Measurements from ENCODE around the gene RAD18.

Gene RAD18

GRCh38 chr3:8891303-8891702 is 72.0 kb downstream of the RAD18 start:
- H3K9me3 ChIP-seq (ENCODE audit: control insufficient read depth, low read length), result no peaks in the 10 kb centered on the region
- H3K4me1 ChIP-seq, result no peaks in the 10 kb centered on the region
- H3K9ac ChIP-seq, result no peak overlapping the region
- no peaks in the 10 kb centered on the region for H3K36me3 ChIP-seq (ENCODE audit: control insufficient read depth, insufficient read depth, low read length)
- no peak overlapping the region for H2AFZ ChIP-seq
- H3K79me2 ChIP-seq, result no peaks in the 10 kb centered on the region
- no peak for TF ChIP-seq CTCF (IDR thresholded peaks at IDR 0.05)
- H3K4me3 ChIP-seq (ENCODE audit: low read depth, low read length), result no peak overlapping the region
- H3K27me3 ChIP-seq (ENCODE audit: control insufficient read depth, insufficient read depth, low read length), result no peaks in the 10 kb centered on the region
- H3K4me2 ChIP-seq (ENCODE audit: low read length), result no peak overlapping the region
- no peak overlapping the region for H3K27ac ChIP-seq

- Histone ChIP-seq H3K4me3 (ENCODE audit: low read depth, low read length) (no peak overlapping the region), H3K79me2 (no peaks in the 10 kb centered on the region), H3K9me3 (ENCODE audit: control insufficient read depth, low read length) (no peaks in the 10 kb centered on the region), H3K27ac (no peak overlapping the region), H3K27me3 (ENCODE audit: control insufficient read depth, insufficient read depth, low read length) (no peaks in the 10 kb centered on the region), H3K4me2 (ENCODE audit: low read length) (no peak overlapping the region), H3K4me1 (no peaks in the 10 kb centered on the region), H2AFZ (no peak overlapping the region), H3K9ac (no peak overlapping the region), H3K36me3 (ENCODE audit: control insufficient read depth, insufficient read depth, low read length) (no peaks in the 10 kb centered on the region)
- no peak for TF ChIP-seq CTCF (IDR thresholded peaks at IDR 0.05)
These were observed 74.9 kb downstream of the RAD18 start for GRCh38 chr3:8888301-8888915.

- Histone ChIP-seq H3K79me2 (no peaks in the 10 kb centered on the region), H3K9ac (no peak overlapping the region), H3K4me3 (ENCODE audit: low read depth, low read length) (no peak overlapping the region), H2AFZ (no peak overlapping the region), H3K36me3 (ENCODE audit: control insufficient read depth, insufficient read depth, low read length) (no peaks in the 10 kb centered on the region), H3K9me3 (ENCODE audit: control insufficient read depth, low read length) (no peaks in the 10 kb centered on the region), H3K27me3 (ENCODE audit: control insufficient read depth, insufficient read depth, low read length) (no peaks in the 10 kb centered on the region), H3K27ac (no peak overlapping the region), H3K4me1 (no peaks in the 10 kb centered on the region), H3K4me2 (ENCODE audit: low read length) (no peak overlapping the region)
- no peak for TF ChIP-seq CTCF (IDR thresholded peaks at IDR 0.05)
These were observed 75.6 kb downstream of the RAD18 start for GRCh38 chr3:8887435-8888300.

GRCh38 chr3:8886546-8886945 is 76.7 kb downstream of the RAD18 start:
- TF ChIP-seq CTCF (IDR thresholded peaks at IDR 0.05), result no peak
- H3K36me3 ChIP-seq (ENCODE audit: control insufficient read depth, insufficient read depth, low read length), result no peaks in the 10 kb centered on the region
- no peaks in the 10 kb centered on the region for H3K9me3 ChIP-seq (ENCODE audit: control insufficient read depth, low read length)
- no peak overlapping the region for H2AFZ ChIP-seq
- H3K9ac ChIP-seq, result no peak overlapping the region
- H3K79me2 ChIP-seq, result no peaks in the 10 kb centered on the region
- no peak overlapping the region for H3K4me2 ChIP-seq (ENCODE audit: low read length)
- H3K27me3 ChIP-seq (ENCODE audit: control insufficient read depth, insufficient read depth, low read length), result no peaks in the 10 kb centered on the region
- no peaks in the 10 kb centered on the region for H3K4me1 ChIP-seq
- no peak overlapping the region for H3K27ac ChIP-seq
- no peak overlapping the region for H3K4me3 ChIP-seq (ENCODE audit: low read depth, low read length)

Measured in parathyroid adenoma (tissue), 2 donors.